GM12865 (cell line): ENCODE results near the gene SELPLG.
"Not testable (repeated sequence)": the region's sequence is repeated elsewhere in the genome, so short reads cannot be mapped to it uniquely, and the experiment has no call there.

Source experiments
- DNase-seq: peaks from one replicate; pipeline ENCODE4 v3.0.0; 2010; ENCODE audit warnings: low read depth
- H3K4me3 ChIP-seq: 2 replicates; pipeline ENCODE4 v1.5.1; 2011; ENCODE audit warnings: mild to moderate bottlenecking, low read depth, low read length, control low read depth
- TF ChIP-seq, protein P1 (sequence below): IDR thresholded peaks from 2 replicates; pipeline ENCODE4 v1.5.1; 2011; ENCODE audit warnings: low read length, control low read depth, low read depth, inconsistent platforms; ENCODE audit not compliant: insufficient read depth; ENCODE audit errors: missing control alignments

SELPLG gene

DNA sequence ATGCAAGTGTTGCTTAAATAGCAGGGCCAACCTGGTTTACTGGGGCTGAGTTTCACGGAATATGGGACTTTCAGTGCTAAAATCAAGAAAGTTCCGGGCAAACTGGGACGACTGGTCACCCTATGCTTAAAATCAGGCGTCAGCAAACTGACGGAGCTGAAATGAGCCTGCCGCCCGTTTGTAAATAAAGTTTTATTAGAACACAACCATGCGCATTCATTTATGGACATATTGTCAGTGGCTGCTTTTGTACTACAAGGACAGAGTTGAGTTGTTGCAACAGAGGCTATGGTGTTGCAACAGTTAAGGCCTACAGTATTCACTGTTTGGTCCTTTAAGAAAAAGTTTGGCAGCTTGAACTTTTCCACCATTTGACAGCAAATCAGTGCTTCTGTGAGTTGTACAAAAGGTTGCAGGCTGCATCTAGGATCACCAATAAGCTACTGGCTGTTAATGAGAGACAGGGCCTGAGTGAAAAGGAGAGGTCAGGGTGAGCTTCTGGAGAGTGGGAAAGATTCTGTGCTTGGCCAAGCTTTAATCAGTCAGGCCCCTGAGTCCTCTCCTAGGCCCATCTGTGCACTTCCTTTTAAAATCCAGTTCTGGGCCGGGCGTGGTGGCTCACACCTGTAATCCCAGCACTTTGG is 13.3 kb downstream of the SELPLG start:
- DNase-seq, result no peak
- H3K4me3 ChIP-seq, result no peak overlapping the region
- TF ChIP-seq, protein P1, sequence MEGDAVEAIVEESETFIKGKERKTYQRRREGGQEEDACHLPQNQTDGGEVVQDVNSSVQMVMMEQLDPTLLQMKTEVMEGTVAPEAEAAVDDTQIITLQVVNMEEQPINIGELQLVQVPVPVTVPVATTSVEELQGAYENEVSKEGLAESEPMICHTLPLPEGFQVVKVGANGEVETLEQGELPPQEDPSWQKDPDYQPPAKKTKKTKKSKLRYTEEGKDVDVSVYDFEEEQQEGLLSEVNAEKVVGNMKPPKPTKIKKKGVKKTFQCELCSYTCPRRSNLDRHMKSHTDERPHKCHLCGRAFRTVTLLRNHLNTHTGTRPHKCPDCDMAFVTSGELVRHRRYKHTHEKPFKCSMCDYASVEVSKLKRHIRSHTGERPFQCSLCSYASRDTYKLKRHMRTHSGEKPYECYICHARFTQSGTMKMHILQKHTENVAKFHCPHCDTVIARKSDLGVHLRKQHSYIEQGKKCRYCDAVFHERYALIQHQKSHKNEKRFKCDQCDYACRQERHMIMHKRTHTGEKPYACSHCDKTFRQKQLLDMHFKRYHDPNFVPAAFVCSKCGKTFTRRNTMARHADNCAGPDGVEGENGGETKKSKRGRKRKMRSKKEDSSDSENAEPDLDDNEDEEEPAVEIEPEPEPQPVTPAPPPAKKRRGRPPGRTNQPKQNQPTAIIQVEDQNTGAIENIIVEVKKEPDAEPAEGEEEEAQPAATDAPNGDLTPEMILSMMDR, result no peak

DNA sequence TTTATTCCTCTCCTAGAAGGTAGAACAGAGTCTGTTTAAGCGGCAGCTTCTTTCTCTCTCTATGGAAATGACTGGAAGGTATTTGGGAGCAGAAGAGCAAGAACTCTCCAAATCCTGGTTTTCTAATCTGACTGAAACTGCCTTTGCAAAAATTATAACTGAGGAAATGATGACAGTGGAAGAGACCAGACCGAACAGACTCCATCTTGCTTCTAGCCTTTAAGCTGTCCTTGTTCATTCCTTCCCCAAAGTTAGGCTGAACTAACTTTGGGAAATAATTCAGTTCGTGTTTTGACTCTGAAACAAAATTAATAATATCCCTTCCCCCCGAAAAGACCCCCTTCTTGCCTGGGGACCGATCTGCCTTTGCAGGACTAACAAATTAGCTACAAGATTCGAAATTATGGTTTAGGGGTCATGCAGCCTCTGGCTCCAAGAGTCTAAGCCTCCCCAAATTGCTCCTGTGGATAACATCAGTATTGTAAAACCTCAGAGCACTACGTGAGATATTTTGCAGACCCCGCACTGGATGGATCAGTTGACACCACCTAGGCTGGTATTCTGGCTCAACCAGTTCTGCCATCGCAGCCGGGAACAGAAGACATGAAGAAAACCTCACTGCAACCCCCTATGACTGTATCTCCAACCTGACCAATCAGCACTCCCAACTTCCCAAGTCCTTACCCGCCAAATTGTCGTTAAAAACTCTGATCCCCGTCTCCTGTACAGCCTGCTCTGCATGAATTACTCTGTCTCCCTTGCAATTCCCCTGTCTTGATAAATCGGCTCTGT is 14.1 kb downstream of the SELPLG start:
- H3K4me3 ChIP-seq, result no peak overlapping the region
- TF ChIP-seq, protein P1, result no peak
- DNase-seq, result no peak

DNA sequence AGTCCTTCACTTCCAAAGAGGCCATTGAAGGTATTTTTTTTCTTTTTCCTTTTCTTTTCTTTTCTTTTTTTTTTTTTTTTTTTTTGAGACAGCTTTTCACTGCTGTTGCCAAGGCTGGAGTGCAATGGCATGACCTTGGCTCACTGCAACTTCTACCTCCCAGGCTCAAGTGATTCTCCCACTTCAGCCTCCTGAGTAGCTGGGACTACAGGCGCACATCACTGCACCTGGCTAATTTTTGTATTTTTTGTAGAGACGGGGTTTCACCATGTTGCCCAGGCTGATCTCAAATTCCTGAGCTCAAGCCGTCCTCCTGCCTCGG is 14.8 kb downstream of the SELPLG start:
- not testable (repeated sequence) for H3K4me3 ChIP-seq, DNase-seq

GRCh38 chr12:108618079-108618952 is 15.4 kb downstream of the SELPLG start:
- TF ChIP-seq, protein P1, result peak; percentile 92
- peak; percentile 92 for DNase-seq
- no peak overlapping the region for H3K4me3 ChIP-seq

DNA sequence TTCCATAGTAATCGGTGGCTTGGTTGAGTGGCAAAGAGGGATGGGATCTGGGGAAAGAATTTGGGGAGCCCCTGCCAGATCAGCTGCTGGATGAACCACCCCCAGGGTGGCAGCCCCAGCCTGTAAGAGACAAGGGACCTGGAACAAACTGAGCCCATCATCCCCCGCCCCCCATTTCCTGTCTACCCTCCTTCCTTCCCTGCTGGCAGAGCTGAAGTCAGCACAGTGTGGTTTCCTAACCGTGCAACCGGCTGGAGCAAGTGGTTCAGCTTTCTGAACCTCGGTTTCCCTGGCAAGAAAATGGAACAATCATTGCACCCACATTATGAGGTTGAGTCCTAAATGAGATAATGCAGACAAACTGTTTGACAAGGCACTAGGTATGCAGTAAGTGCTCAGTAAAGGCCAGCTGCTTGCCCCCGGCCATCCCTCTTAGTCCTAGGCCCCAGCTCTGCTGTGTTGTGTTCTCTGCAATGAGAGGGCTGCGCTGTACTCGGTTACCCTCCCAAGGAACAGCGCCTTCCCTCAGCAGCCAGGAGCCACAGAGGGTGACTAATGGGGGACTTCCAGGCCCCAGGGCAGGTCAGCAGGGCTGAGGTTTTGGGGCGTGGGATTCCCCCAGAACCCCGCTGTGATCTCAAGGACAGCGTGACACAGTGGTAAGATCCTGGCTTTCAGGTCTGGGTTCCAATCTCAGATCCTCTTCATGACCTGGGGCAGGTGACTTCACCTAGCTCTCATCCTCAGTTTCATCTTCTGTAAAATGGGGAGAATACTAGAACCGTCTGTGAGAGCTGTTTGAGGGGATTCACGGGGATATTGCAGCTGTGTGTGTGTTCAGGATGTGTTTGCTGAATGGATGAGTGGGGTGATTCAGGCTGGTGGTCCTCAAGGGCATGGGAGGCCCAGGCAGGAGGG is 16.5 kb downstream of the SELPLG start:
- H3K4me3 ChIP-seq, result peak overlapping the region; percentile 23
- peak; percentile 97 for DNase-seq
- TF ChIP-seq, protein P1, result no peak

DNA sequence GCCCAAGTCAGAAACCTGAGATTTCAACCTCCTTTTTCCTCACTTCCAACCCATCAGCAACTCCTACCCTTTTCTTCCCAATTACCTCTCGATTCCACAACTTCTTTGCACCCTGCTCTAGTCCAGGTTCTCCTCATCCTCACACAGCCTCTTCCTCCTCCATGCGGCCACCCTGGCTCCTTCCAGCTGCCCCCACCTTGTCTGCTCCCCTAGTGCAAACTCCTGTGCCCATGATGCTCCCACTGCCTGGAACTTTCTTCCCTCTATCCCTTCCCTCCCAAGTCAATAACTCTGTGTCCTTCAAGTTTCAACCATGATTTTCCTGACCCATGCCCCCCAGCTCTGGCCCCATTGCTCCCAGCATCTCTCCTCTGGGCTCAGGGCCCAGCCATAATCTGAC is 17.3 kb downstream of the SELPLG start:
- TF ChIP-seq, protein P1, result no peak
- DNase-seq, result no peak
- H3K4me3 ChIP-seq, result peak overlapping the region; percentile 23

DNA sequence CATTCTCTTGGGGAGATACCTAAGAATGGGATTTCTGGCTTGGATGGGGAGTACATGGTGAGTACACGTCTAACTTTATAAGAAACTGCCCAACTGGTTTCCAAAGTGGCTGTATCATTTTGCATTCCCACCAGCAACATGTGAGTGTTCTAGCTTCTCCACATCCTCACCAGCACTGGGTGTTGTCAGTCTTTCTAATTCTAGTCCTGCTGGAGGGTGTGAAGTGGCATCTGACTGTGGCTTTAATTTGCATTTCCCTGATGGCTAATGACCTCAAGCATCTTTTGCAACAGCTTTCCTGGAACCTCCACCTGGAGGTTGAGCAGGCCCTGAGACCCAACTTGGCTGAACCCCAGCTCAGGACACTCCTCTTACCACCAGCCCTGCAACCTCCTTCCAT is 17.8 kb downstream of the SELPLG start:
- DNase-seq, result peak; percentile 71
- H3K4me3 ChIP-seq, result no peak overlapping the region
- TF ChIP-seq, protein P1, result no peak
